Hematopoietic multipotent progenitor cell treated with erythropoietin and hydrocortisone succinate and interleukin-3 and kit ligand, for 15 days (in vitro differentiated cells): Measurements from ENCODE around the gene ZNF154.
"Not testable (repeated sequence)": the region's sequence is repeated elsewhere in the genome, so short reads cannot be mapped to it uniquely, and the experiment has no call there.

ENCODE experiments used
- DNase-seq: peaks from one replicate; pipeline ENCODE4 v3.0.0-alpha.2; 2015; ENCODE audit warnings: low spot score

ZNF154 gene

GRCh38 chr19:57708641-57709361 lies at the start of gene ZNF154:
Gene ZNF154, minus strand, starts transcription at chr19:57709204. Its CDS starts 233 bp downstream, at chr19:57708971.
- no peak for DNase-seq

GRCh38 chr19:57757941-57758340 lies 48.9 kb upstream of the ZNF154 start:
- no peak for DNase-seq

- no peak for DNase-seq
Observed at GRCh38 chr19:57755031-57755430, 46.0 kb upstream of the ZNF154 start.

- DNase-seq: no peak
Observed at GRCh38 chr19:57754091-57754673, 45.2 kb upstream of the ZNF154 start.

- no peak for DNase-seq
Observed at GRCh38 chr19:57748029-57748428, 39.0 kb upstream of the ZNF154 start.

- DNase-seq: no peak
Observed at GRCh38 chr19:57747472-57747807, 38.4 kb upstream of the ZNF154 start.

GRCh38 chr19:57746580-57747471 lies 37.8 kb upstream of the ZNF154 start, which contains the start of gene ZNF776:
Gene ZNF776, plus strand, starts transcription at chr19:57746815. Its CDS starts 244 bp downstream, at chr19:57747059.
- DNase-seq: peak; percentile 93

GRCh38 chr19:57738770-57739169 lies 29.8 kb upstream of the ZNF154 start:
- DNase-seq: not testable (repeated sequence)

- peak; percentile 11 for DNase-seq
Observed at GRCh38 chr19:57738320-57738719, 29.3 kb upstream of the ZNF154 start.

- DNase-seq: no peak
Observed at GRCh38 chr19:57720878-57721277, 11.9 kb upstream of the ZNF154 start.

- DNase-seq: no peak
Observed at GRCh38 chr19:57719901-57720519, 11.0 kb upstream of the ZNF154 start.

GRCh38 chr19:57719424-57719823 lies 10.4 kb upstream of the ZNF154 start:
- no peak for DNase-seq

- DNase-seq: no peak
Observed at GRCh38 chr19:57712222-57712621, 3.2 kb upstream of the ZNF154 start.

GRCh38 chr19:57709616-57710015 lies 612 bp upstream of the ZNF154 start:
- DNase-seq: no peak

GRCh38 chr19:57706346-57706745 lies 2.7 kb downstream of the ZNF154 start:
- DNase-seq: no peak

- no peak for DNase-seq
Observed at GRCh38 chr19:57701625-57702024, 7.4 kb downstream of the ZNF154 start.

- no peak for DNase-seq
Observed at GRCh38 chr19:57689750-57690149, 19.3 kb downstream of the ZNF154 start.

- no peak for DNase-seq
Observed at GRCh38 chr19:57688011-57688763, 20.8 kb downstream of the ZNF154 start.

GRCh38 chr19:57687363-57688010 lies 21.5 kb downstream of the ZNF154 start:
- no peak for DNase-seq

- no peak for DNase-seq
Observed at GRCh38 chr19:57686727-57687126, 22.3 kb downstream of the ZNF154 start.

- no peak for DNase-seq
Observed at GRCh38 chr19:57682226-57682766, 26.7 kb downstream of the ZNF154 start.
